HEK293 (cell line): Measurements from ENCODE around the gene VPS26B.
A peak's percentile ranks its signal among the peaks of the same experiment; 100 is the strongest.

Experiments
- CTCF ChIA-PET: fragments of 350-600 bp; formaldehyde crosslinking; extraction: SDS; loops from one replicate; lab custom pipeline; 2021; ENCODE audit warnings: antibody characterized with exemption; lab: Yijun Ruan, JAX
- POLR2A ChIA-PET: fragments of 300-600 bp; formaldehyde crosslinking; extraction: SDS; loops from one replicate; lab custom pipeline; 2020; ENCODE audit warnings: antibody characterized with exemption, inconsistent platforms; lab: Yijun Ruan, JAX
- H3K27ac ChIP-seq: fragments of 200-500 bp; sonication (Bioruptor generic); 2 replicates; pipeline ENCODE4 v1.5.1; 2014; ENCODE audit warnings: low read depth, low read length, control low read depth, inconsistent platforms; ENCODE audit errors: extremely low read depth
- H3K36me3 ChIP-seq, 2 experiments: fragments of 200-500 bp in 1 of 2; sonication (Bioruptor generic) in 1 of 2; 1 replicate in 1 of 2; 2 replicates in 1 of 2; pipeline ENCODE4 v1.5.1; 2014 to 2017; ENCODE audit warnings: inconsistent platforms in 2 of 2, low read length in 2 of 2; ENCODE audit not compliant: control insufficient read depth in 2 of 2, insufficient read depth in 1 of 2
- H3K4me1 ChIP-seq: fragments of 200-500 bp; sonication (Bioruptor generic); 2 replicates; pipeline ENCODE4 v1.5.1; 2014; ENCODE audit warnings: mild to moderate bottlenecking, low read length, inconsistent platforms; ENCODE audit not compliant: control insufficient read depth, insufficient read depth
- H3K4me3 ChIP-seq: 2 replicates; pipeline ENCODE4 v1.5.1; 2011; ENCODE audit warnings: low read depth, mild to moderate bottlenecking, control low read depth, low read length, moderate library complexity
- H3K9me3 ChIP-seq: fragments of 200-500 bp; sonication (Bioruptor generic); 2 replicates; pipeline ENCODE4 v1.5.1; 2014; ENCODE audit warnings: low read depth, low read length, inconsistent platforms; ENCODE audit not compliant: control insufficient read depth, insufficient read depth
- IKZF3 ChIP-seq: fragments of 450-650 bp; IDR thresholded peaks from 2 replicates; pipeline ENCODE4 v1.5.0; 2018; ENCODE audit warnings: missing biosample characterization, mild to moderate bottlenecking, missing genetic modification characterization, moderate library complexity
- KLF17 ChIP-seq: fragments of 450-650 bp; formaldehyde crosslinking; IDR thresholded peaks from 2 replicates; pipeline ENCODE4 v1.5.1; 2016; ENCODE audit warnings: missing biosample characterization, missing genetic modification characterization
- KLF9 ChIP-seq: fragments of 450-650 bp; formaldehyde crosslinking; IDR thresholded peaks from 2 replicates; pipeline ENCODE4 v1.5.1; 2016; ENCODE audit warnings: missing biosample characterization, missing genetic modification characterization, low read depth
- PATZ1 ChIP-seq: fragments of 450-650 bp; formaldehyde crosslinking; IDR thresholded peaks from 2 replicates; pipeline ENCODE4 v1.5.1; 2016; ENCODE audit warnings: missing biosample characterization, missing genetic modification characterization
- SP3 ChIP-seq: fragments of 450-650 bp; formaldehyde crosslinking; IDR thresholded peaks from 2 replicates; pipeline ENCODE4 v1.5.1; 2016; ENCODE audit warnings: missing biosample characterization, missing genetic modification characterization
- SP7 ChIP-seq: fragments of 450-650 bp; formaldehyde crosslinking; IDR thresholded peaks from 2 replicates; pipeline ENCODE4 v1.5.1; 2016; ENCODE audit warnings: missing biosample characterization, missing genetic modification characterization
- ZEB2 ChIP-seq: fragments of 450-650 bp; formaldehyde crosslinking; IDR thresholded peaks from 2 replicates; pipeline ENCODE4 v1.5.1; 2016; ENCODE audit warnings: missing biosample characterization, missing genetic modification characterization
- ZFP69B ChIP-seq: fragments of 450-650 bp; formaldehyde crosslinking; IDR thresholded peaks from 2 replicates; pipeline ENCODE4 v1.5.1; 2016; ENCODE audit warnings: missing biosample characterization, missing genetic modification characterization
- ZNF10 ChIP-seq: fragments of 450-650 bp; formaldehyde crosslinking; IDR thresholded peaks from 2 replicates; pipeline ENCODE4 v1.5.1; 2017; ENCODE audit warnings: missing biosample characterization, missing genetic modification characterization
- ZNF138 ChIP-seq: fragments of 450-650 bp; formaldehyde crosslinking; IDR thresholded peaks from 2 replicates; pipeline ENCODE4 v1.5.1; 2016; ENCODE audit warnings: missing biosample characterization, missing genetic modification characterization, borderline replicate concordance
- ZNF292 ChIP-seq: fragments of 450-650 bp; formaldehyde crosslinking; IDR thresholded peaks from 2 replicates; pipeline ENCODE4 v1.5.1; 2016; ENCODE audit warnings: low read depth, missing biosample characterization, missing genetic modification characterization, borderline replicate concordance
- ZNF311 ChIP-seq: fragments of 450-650 bp; formaldehyde crosslinking; IDR thresholded peaks from 2 replicates; pipeline ENCODE4 v1.5.1; 2017; ENCODE audit warnings: missing biosample characterization, missing genetic modification characterization, borderline replicate concordance
- ZNF423 ChIP-seq: fragments of 450-650 bp; formaldehyde crosslinking; IDR thresholded peaks from 2 replicates; pipeline ENCODE4 v1.5.1; 2016; ENCODE audit warnings: missing biosample characterization, missing genetic modification characterization
- ZNF473 ChIP-seq: fragments of 450-650 bp; formaldehyde crosslinking; IDR thresholded peaks from 2 replicates; pipeline ENCODE4 v1.5.1; 2017; ENCODE audit warnings: missing biosample characterization, missing genetic modification characterization
- ZNF544 ChIP-seq: fragments of 450-650 bp; formaldehyde crosslinking; IDR thresholded peaks from 2 replicates; pipeline ENCODE4 v1.5.0; 2017; ENCODE audit warnings: missing biosample characterization, missing genetic modification characterization
- ZNF639 ChIP-seq: fragments of 450-650 bp; formaldehyde crosslinking; IDR thresholded peaks from 2 replicates; pipeline ENCODE4 v1.5.1; 2016; ENCODE audit warnings: missing biosample characterization, missing genetic modification characterization
- ZSCAN30 ChIP-seq: fragments of 450-650 bp; IDR thresholded peaks from 2 replicates; pipeline ENCODE4 v1.5.1; 2018; ENCODE audit warnings: missing biosample characterization, mild to moderate bottlenecking, missing genetic modification characterization, moderate library complexity

VPS26B gene

DNA sequence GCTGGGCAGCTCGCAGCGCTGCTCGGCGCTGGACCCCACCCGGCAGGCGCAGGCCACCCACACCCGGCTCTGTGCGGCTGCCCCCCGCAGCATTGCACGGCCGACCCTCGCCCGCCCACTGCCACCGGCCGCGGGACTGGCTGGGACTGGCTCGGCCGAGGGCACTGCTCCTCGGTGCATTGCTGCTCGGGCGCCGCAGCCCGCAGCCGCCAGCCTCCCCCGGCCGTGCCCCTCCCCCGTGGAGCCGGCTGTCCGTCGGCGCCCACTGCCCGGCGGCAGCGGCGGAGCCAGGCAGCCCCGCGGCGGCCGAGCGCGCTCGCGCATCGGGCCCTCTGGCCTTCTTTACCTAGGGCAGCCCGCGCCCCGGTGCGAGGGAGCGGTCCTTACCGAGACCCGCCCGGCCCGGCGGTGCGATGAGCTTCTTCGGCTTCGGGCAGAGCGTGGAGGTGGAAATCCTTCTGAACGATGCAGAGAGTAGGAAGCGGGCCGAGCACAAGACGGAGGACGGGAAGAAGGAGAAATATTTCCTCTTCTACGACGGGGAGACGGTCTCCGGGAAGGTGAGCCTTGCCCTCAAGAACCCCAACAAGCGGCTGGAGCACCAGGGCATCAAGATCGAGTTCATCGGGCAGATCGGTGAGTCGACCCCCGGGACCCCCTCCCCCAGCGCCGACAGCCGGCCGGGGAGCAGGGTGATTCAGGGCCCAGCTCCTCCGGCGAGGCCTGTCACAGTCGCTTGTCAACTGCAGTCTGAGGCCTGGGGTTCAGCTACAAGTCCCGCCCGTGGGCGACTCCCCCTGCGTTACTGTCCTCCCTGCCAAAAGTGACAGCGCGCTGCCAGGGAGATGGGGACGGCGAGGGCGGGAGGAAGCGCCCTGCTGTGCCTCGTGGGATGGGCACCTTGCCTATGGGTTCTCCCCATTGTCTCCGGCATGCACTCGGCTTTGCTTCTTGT is 516 bp downstream of the VPS26B start (continued):
- TF ChIP-seq ZFP69B (tag by site-specific recombination) (no peak), IKZF3 (tag by site-specific recombination) (0 out of 2 replicates have a peak, but pooled peaks have one; percentile 1), ZEB2 (tag by site-specific recombination) (0 out of 2 replicates have a peak, but pooled peaks have one; percentile 19)

DNA sequence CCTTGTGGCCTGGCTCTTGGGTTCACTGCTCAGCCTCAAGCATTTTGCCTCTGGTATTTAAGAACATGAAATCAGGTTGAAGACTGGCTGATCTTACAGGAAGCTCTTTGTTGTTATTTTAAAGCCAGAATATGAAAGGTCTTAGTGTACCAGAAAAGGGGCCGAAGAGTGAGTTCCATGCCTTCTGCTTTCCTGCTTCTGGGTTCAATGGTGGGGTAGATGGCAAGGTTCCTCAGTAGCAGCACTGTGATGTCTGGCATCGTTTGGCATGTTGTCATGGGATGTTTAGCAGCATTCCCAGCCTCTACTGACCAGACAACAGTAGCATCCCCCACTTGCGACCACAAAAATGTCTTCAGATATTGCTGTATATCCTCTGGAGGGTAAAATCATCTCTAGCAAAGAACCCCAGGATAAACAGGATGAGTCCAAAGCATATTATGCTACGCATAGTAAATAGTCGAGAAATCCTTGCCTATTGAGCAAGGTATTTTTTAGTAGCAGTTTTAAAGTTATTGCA is 2.4 kb downstream of the VPS26B start:
- CTCF ChIA-PET = interaction anchor here (0.6 to 2.8 kb wide), 4 partner anchors 8 to 47 kb away, joined by 3 to 8 read pairs (median 6); no protein-coding TSS in a partner anchor
- peaks cover 7% of the 10 kb centered on the region; the same call in 1 of the 2 replicates for H3K4me1 ChIP-seq
- no peak overlapping the region for H3K4me3 ChIP-seq
- no peak for TF ChIP-seq ZNF473 (tag by site-specific recombination)
- TF ChIP-seq ZNF639 (tag by site-specific recombination) = no peak
- TF ChIP-seq ZNF544 = no peak
- TF ChIP-seq SP3 (tag by site-specific recombination) = no peak
- TF ChIP-seq ZNF138 (tag by site-specific recombination) = no peak
- TF ChIP-seq ZNF10 (tag by site-specific recombination) = no peak
- no peak for TF ChIP-seq ZNF423
- TF ChIP-seq SP7 (tag by site-specific recombination) = no peak
- no peak for TF ChIP-seq ZNF292
- no peak for TF ChIP-seq ZSCAN30
- no peak for TF ChIP-seq KLF9
- TF ChIP-seq PATZ1 (tag by site-specific recombination) = no peak
- no peak for TF ChIP-seq KLF17 (tag by site-specific recombination)
- TF ChIP-seq, all 188 proteins: peak for 0
- Histone ChIP-seq H3K27ac (no peak overlapping the region), H3K9me3 (no peaks in the 10 kb centered on the region), H3K36me3 (peaks cover 0 to 29% of the 10 kb centered on the region in 2 experiments; a peak in 1 of 3 replicates)
- POLR2A ChIA-PET = no interaction called here

- POLR2A ChIA-PET = no interaction called here
- Histone ChIP-seq H3K9me3 (no peaks in the 10 kb centered on the region), H3K4me1 (peaks cover 7% of the 10 kb centered on the region; the same call in 1 of the 2 replicates), H3K4me3 (no peak overlapping the region), H3K27ac (no peak overlapping the region), H3K36me3 (peaks cover 0 to 19% of the 10 kb centered on the region in 2 experiments; a peak in 1 of 3 replicates)
- CTCF ChIA-PET = no interaction called here
- TF ChIP-seq ZNF311 (tag by site-specific recombination) (no peak), ZNF423 (no peak)
These were observed 4.2 kb downstream of the VPS26B start for GRCh38 chr11:134228625-134229024.
